GM12872 (cell line): ENCODE measurements around the gene MYRIP.

Source experiments
- TF ChIP-seq, protein P1 (sequence below): IDR thresholded peaks from 3 replicates; pipeline ENCODE4 v1.5.1; 2011; ENCODE audit warnings: low read depth, mild to moderate bottlenecking, low read length, moderate library complexity; ENCODE audit not compliant: insufficient read depth

MYRIP gene

DNA sequence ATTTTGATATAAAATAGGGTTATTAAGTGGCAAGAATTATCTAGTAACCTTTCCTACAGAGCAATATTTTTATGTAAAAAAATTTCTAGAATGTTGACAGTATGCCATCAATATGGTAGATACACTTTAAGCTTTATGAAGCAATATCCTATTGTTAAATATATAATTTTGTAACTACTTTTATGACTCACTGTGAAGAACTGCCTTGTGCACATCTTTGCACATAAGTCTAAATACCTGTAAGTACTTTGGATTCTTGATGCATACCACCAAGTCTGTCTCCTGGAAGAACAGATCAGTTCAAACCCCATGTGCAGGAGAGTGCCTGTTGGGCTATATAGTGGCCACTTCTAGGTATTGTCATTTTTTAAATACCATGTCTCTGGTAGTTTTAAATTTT lies 294.4 kb downstream of the MYRIP start:
- TF ChIP-seq, protein P1, sequence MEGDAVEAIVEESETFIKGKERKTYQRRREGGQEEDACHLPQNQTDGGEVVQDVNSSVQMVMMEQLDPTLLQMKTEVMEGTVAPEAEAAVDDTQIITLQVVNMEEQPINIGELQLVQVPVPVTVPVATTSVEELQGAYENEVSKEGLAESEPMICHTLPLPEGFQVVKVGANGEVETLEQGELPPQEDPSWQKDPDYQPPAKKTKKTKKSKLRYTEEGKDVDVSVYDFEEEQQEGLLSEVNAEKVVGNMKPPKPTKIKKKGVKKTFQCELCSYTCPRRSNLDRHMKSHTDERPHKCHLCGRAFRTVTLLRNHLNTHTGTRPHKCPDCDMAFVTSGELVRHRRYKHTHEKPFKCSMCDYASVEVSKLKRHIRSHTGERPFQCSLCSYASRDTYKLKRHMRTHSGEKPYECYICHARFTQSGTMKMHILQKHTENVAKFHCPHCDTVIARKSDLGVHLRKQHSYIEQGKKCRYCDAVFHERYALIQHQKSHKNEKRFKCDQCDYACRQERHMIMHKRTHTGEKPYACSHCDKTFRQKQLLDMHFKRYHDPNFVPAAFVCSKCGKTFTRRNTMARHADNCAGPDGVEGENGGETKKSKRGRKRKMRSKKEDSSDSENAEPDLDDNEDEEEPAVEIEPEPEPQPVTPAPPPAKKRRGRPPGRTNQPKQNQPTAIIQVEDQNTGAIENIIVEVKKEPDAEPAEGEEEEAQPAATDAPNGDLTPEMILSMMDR = no peak

DNA sequence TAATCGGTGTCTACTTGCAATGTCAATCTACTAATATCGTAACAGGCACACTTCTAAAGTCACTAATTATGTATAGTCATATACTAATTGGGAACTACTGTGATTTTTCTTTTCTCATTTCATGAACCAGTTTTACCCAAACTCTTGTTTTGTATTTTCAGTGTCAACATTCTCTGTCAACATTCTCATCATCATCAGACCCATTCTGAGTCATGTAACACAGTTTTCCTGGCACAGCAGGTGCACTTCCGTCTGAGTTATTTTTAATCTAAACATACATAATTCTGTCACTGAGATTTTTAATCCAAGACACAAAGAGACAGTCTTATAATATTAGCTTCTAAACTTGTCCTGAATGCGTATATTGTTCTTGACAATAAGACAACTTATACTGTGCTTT lies 295.0 kb downstream of the MYRIP start:
- TF ChIP-seq, protein P1 = no peak

GRCh38 chr3:40108643-40109042 lies 299.2 kb downstream of the MYRIP start:
- TF ChIP-seq, protein P1 = no peak

DNA sequence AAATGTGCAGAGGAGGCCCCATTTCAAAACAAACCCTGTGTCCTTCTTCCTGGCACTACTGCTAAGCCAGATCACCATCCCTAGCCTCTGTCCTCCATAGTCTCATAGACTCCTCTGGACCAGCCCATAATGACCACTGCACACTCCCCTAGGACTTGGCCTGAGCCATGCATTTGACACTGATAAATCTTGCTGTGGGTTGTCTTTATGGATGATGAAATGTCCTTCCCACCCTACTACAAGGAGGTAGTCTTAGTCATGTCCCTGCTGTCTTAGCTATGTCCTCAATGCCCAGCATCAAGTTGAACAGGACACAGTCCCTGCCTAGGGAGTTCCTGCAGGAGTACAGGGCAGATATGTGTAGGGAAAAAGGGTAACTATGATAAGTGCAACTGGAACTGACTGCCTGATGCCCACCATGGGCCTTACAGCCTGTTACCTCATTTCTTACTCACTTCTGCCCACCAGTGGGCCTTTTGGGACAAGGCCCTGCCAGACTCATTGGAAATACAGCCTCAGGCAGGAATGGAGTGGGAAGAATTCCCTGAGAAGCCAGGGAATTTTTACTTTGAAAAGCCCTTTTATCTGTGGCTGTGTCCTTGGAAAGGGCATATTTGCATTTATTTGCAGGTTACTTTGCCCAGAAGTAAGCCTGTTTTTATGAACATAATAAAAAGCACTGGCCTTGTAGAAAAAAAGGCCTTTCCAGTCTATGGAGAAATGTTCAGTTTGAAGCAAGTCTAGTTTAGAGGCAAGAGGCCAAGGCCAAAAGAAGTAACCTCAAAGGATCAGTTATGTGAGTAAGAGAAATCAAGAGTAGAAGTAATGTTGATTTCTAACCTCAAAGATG lies 300.5 kb downstream of the MYRIP start:
- TF ChIP-seq, protein P1 = peak; percentile 30; the same call in 1 of the 3 replicates

- TF ChIP-seq, protein P1 = no peak
These were observed 307.2 kb downstream of the MYRIP start for GRCh38 chr3:40116478-40117177.

DNA sequence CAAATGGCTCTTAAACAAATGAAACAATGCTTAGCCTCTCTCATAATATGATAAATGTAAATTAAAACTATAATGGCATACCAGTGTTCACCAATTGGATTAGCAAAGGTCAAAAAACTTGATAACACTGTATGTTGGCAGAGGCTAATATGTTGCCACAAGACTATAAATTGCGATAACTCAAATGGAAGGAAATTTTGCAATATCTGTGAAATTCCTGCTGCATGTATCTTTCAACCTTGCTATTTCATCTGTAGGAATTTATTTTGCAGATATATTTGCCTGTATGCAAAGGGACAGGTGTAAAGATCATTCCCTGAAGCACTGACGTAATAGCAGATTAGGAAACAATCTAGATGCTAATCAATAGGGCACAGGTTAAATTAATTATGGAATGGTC lies 308.7 kb downstream of the MYRIP start:
- TF ChIP-seq, protein P1 = no peak

DNA sequence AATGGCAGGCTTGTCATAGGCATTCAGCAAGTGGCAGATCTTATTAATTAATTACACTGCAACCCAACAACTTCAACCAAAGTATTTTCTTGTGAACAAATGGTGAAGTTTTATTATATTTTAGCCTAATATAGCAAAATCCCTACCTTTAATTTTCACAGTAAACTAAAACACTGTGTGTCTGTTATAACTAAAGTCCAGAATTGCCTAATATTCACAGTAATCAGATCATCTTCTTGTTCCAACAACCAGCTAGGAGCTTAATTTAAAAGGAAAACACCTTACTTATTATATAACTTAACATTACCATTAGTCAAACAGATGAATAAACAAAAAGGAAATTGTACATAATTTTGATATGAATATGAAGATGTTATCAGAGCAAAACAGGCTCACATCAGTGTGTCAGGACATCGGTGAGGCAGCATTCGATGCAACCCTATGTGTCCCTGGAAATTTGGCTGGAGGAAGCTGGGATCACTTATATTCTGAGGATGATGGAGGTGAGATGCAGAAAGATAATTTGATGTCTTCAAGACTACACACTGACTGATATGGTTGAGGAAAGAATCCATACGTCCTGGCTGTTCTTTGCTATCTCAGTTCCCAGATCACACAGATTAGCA lies 310.8 kb downstream of the MYRIP start:
- TF ChIP-seq, protein P1 = no peak
